HEK293T (cell line): ENCODE measurements around the gene TBC1D17.

Experiments used
- ARNT ChIP-seq: fragments of 450-650 bp; IDR thresholded peaks from 2 replicates; pipeline ENCODE4 v1.6.1; 2017; ENCODE audit warnings: mild to moderate bottlenecking
- BHLHE40 ChIP-seq: fragments of 450-650 bp; IDR thresholded peaks from 2 replicates; pipeline ENCODE4 v1.6.1; 2016; ENCODE audit warnings: mild to moderate bottlenecking, moderate library complexity, borderline replicate concordance
- FOXA1 ChIP-seq: fragments of 450-650 bp; IDR thresholded peaks from 2 replicates; pipeline ENCODE4 v1.6.1; 2016; ENCODE audit warnings: mild to moderate bottlenecking
- FOXK2 ChIP-seq: fragments of 450-650 bp; IDR thresholded peaks from 2 replicates; pipeline ENCODE4 v1.6.1; 2016; ENCODE audit warnings: mild to moderate bottlenecking
- LEF1 ChIP-seq: fragments of 450-650 bp; IDR thresholded peaks from 2 replicates; pipeline ENCODE4 v1.6.1; 2017; ENCODE audit warnings: mild to moderate bottlenecking, borderline replicate concordance
- NFRKB ChIP-seq: fragments of 450-650 bp; IDR thresholded peaks from 2 replicates; pipeline ENCODE4 v1.6.1; 2016; ENCODE audit warnings: mild to moderate bottlenecking, moderate library complexity
- SP1 ChIP-seq: fragments of 450-650 bp; IDR thresholded peaks from 2 replicates; pipeline ENCODE4 v1.6.1; 2017
- SUZ12 ChIP-seq: fragments of 450-650 bp; IDR thresholded peaks from 2 replicates; pipeline ENCODE4 v1.6.1; 2016; ENCODE audit warnings: mild to moderate bottlenecking
- TARDBP ChIP-seq: fragments of 450-650 bp; IDR thresholded peaks from 2 replicates; pipeline ENCODE4 v1.6.1; 2016

DNA sequence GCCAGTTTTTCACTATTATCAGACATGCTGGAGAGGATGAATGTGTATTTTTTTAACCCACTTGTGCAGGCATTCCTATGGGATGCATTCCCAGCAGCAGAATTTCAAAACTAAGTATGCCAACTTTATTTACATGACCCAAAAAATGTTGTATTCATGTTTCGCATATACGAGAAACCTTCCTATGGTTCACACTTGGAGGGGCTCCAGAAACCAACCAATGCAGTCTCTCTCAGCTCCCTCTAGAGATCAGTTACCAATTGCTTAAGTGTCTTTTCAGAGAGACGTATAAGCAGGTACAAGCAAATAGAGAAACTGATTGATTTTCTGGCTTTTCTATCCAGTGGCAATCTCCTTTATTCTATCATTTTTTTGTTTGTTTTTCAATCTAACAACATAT lies 32.1 kb upstream of the TBC1D17 start:
- TF ChIP-seq FOXA1: no peak
- no peak for TF ChIP-seq ARNT
- no peak for TF ChIP-seq TARDBP
- no peak for TF ChIP-seq SP1
- TF ChIP-seq FOXK2: no peak
- no peak for TF ChIP-seq SUZ12
- no peak for TF ChIP-seq NFRKB
- TF ChIP-seq LEF1: no peak
- no peak for TF ChIP-seq BHLHE40
